ENCODE data around the gene LBX1.

LBX1 gene

GRCh38 chr10:101267776-101268175 is 38.5 kb upstream of the LBX1 start:
- no peak for DNase-seq (ENCODE audit: extremely low spot score)
- ChIA-PET POLR2A (interaction anchor here (1.3 to 1.8 kb wide), 2 partner anchors 20 to 25 kb away, joined by 3 to 6 read pairs; no protein-coding TSS in a partner anchor), CTCF (no interaction called here)
- TF ChIP-seq CTBP1 (IDR thresholded peaks at IDR 0.05; ENCODE audit: borderline replicate concordance) (no peak), NFRKB (IDR thresholded peaks at IDR 0.05) (no peak), ZNF384 (IDR thresholded peaks at IDR 0.05) (no peak), FOXK2 (IDR thresholded peaks at IDR 0.05) (no peak), LEF1 (IDR thresholded peaks at IDR 0.05; ENCODE audit: borderline replicate concordance) (no peak), ARNT (IDR thresholded peaks at IDR 0.05) (no peak), TARDBP (IDR thresholded peaks at IDR 0.05) (no peak), FOXA1 (IDR thresholded peaks at IDR 0.05) (no peak), FOXM1 (IDR thresholded peaks at IDR 0.05; ENCODE audit: borderline replicate concordance) (no peak), SP1 (IDR thresholded peaks at IDR 0.05) (no peak)

DNA sequence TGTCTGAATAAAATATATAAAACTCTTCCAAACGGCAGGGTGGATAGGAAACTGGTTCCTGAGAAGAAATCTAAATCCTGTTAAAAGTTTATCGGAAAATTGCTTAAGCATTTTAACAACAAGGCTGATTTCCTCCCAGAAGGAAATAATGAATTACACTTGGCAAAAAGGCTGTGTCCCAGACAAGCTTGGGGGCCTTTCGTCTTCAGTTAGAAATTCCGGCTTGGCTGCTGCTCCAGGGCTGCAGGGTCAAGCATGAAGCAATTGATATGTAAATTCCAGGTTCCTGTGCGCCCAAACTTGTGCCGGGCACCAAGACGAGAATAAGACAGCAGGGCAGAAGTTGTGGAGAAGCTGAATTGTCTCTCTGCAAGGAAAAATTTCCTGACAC is 38.0 kb upstream of the LBX1 start:
- POLR2A ChIA-PET = interaction anchor here (1.3 to 1.8 kb wide), 2 partner anchors 20 to 25 kb away, joined by 3 to 6 read pairs; no protein-coding TSS in a partner anchor
- DNase-seq (ENCODE audit: extremely low spot score) = no peak
- CTCF ChIA-PET = interaction anchor here (0.7 to 1.3 kb wide), 3 partner anchors 9 to 38 kb away, joined by 3 to 5 read pairs (median 3); partner anchors contain the start of gene LBX1
- TF ChIP-seq HDGF (IDR thresholded peaks at IDR 0.05; ENCODE audit: borderline replicate concordance) = no peak

DNA sequence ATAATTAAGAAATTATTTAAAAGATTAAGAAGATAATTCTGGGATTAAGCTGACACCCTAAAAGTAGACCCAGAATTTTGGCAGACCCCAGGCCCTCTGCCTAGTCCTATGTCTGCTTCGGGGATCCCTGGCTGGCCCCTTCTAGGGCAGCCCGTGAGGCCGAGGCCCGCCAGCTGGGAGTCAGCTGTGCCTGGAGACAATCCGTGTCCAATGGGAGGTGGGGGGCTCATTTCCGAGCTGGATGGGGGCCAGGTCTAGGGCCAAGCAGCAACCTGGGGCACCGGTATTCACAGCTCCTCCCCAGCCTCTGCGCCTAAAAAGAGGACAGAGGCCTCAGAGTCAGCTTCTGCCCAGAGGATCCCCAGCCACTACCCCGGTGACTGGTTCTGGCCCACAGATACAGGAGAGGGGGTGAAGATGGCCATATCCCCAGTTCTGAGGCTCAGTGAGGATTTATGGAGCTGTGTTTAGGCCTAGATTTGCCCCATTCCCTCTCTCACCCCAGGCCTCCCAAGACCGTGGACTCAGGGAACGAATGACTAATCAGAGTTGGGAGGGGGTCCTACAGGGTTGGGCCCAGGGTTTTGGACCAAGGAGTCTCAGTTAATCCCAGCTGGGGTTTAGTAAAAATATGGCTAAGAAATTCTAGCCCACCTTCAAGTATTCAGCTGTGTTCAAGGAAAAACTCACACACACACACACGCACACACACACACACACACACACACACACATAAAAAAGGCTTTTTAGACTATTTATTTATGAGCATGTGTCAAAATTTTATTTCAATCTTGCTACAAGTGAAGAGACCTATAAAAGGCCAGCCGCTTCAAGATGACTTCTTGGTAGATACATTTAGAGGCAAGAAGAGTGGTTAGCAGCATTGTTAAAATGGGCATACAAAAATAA is 37.4 kb upstream of the LBX1 start:
- DNase-seq (ENCODE audit: extremely low spot score) = no peak
- TF ChIP-seq SP1 (IDR thresholded peaks at IDR 0.05) = no peak
- TF ChIP-seq ARNT (IDR thresholded peaks at IDR 0.05) = no peak
- POLR2A ChIA-PET = interaction anchor here (1.3 to 1.8 kb wide), 2 partner anchors 26 to 37 kb away, joined by 5 to 6 read pairs; partner anchors contain the start of gene LBX1
- CTCF ChIA-PET = interaction anchor here (0.6 to 1.5 kb wide), 7 partner anchors 9 to 201 kb away, joined by 3 to 6 read pairs (median 3); partner anchors contain the start of gene LBX1

- DNase-seq (ENCODE audit: extremely low spot score) = no peak
- no peak for TF ChIP-seq HDGF (IDR thresholded peaks at IDR 0.05; ENCODE audit: borderline replicate concordance)
- TF ChIP-seq ELF4 (IDR thresholded peaks at IDR 0.05) = no peak
- TF ChIP-seq SUZ12 (IDR thresholded peaks at IDR 0.05) = no peak
- TF ChIP-seq NFRKB (IDR thresholded peaks at IDR 0.05) = no peak
- TF ChIP-seq L3MBTL2 (conservative IDR thresholded peaks at IDR 0.05) = no peak
- TF ChIP-seq SP1 (IDR thresholded peaks at IDR 0.05) = no peak
- no peak for TF ChIP-seq LEF1 (IDR thresholded peaks at IDR 0.05; ENCODE audit: borderline replicate concordance)
- no peak for TF ChIP-seq ZNF384 (IDR thresholded peaks at IDR 0.05)
- no peak for TF ChIP-seq BHLHE40 (IDR thresholded peaks at IDR 0.05; ENCODE audit: borderline replicate concordance)
- no peak for TF ChIP-seq TARDBP (IDR thresholded peaks at IDR 0.05)
- no peak for TF ChIP-seq CTBP1 (IDR thresholded peaks at IDR 0.05; ENCODE audit: borderline replicate concordance)
- no peak for TF ChIP-seq FOXK2 (IDR thresholded peaks at IDR 0.05)
- TF ChIP-seq FOXM1 (IDR thresholded peaks at IDR 0.05; ENCODE audit: borderline replicate concordance) = no peak
- TF ChIP-seq PKNOX1 (IDR thresholded peaks at IDR 0.05) = no peak
- no peak for TF ChIP-seq ARNT (IDR thresholded peaks at IDR 0.05)
- no peak for TF ChIP-seq FOXA1 (IDR thresholded peaks at IDR 0.05)
- ChIA-PET CTCF (interaction anchor here (0.9 to 2.4 kb wide), 5 partner anchors 10 to 181 kb away, joined by 5 to 12 read pairs (median 6); no protein-coding TSS in a partner anchor), POLR2A (interaction anchor here (0.8 to 1.5 kb wide), 6 partner anchors 9 to 121 kb away, joined by 3 to 4 read pairs (median 3); partner anchors contain the start of gene BTRC)
These were observed 34.0 kb upstream of the LBX1 start for GRCh38 chr10:101263150-101263752.

DNA sequence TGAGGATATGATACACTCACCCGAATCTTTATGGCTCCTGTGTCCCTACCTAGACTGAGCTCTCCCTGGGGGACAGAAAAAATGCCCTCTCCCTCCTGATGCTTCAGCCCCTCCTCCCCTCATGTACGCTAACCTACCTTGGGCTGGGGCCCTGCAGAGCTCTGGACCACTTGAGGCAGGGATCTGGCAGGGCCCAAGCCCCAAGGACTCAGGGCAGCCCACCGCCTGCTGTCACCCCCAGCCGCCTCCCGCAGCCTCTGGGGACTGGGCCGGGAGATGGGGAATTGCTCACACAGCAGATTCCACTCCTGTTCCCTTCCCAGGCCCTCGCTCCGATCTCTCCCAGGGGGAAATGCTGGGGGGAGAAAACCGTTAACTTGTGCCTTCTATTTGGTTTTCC is 32.9 kb upstream of the LBX1 start:
- ChIA-PET POLR2A (interaction anchor here (0.9 kb wide), 2 partner anchors 33 to 48 kb away, joined by 3 read pairs; partner anchors contain the start of gene LBX1), CTCF (interaction anchor here (1.1 kb wide), 2 partner anchors 14 to 309 kb away, joined by 3 to 7 read pairs; no protein-coding TSS in a partner anchor)
- DNase-seq (ENCODE audit: extremely low spot score) = no peak
- TF ChIP-seq ELF4 (IDR thresholded peaks at IDR 0.05) = no peak

DNA sequence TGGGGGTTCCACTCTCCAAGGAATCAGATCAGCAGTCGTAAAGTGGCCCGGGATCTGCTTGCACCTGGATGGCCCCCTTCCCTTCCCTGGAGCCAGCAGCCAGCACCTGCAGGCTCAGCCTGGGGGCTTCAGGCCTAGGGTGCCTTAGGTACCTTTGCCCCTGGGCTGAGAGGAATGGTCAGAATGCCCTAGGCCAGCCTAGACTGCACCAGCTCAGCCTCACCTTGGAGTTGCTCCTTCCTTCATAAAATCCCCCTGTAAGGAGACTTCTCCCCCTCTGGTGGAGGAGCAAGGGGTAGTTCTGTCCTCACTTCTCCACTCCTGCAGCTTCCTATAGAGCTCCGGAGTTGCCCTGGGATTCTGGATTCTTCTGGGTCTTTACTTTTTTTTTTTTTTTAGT is 32.4 kb upstream of the LBX1 start:
- CTCF ChIA-PET = interaction anchor here (1.1 to 1.6 kb wide), 3 partner anchors 11 to 309 kb away, joined by 3 to 7 read pairs (median 3); no protein-coding TSS in a partner anchor
- no peak for DNase-seq (ENCODE audit: extremely low spot score)
- POLR2A ChIA-PET = interaction anchor here (0.9 kb wide), 2 partner anchors 32 to 48 kb away, joined by 3 read pairs; partner anchors contain the start of gene LBX1
- TF ChIP-seq NFRKB (IDR thresholded peaks at IDR 0.05) = no peak
- TF ChIP-seq ARNT (IDR thresholded peaks at IDR 0.05) = no peak
- TF ChIP-seq FOXM1 (IDR thresholded peaks at IDR 0.05; ENCODE audit: borderline replicate concordance) = no peak
- TF ChIP-seq FOXA1 (IDR thresholded peaks at IDR 0.05) = no peak
- no peak for TF ChIP-seq FOXK2 (IDR thresholded peaks at IDR 0.05)
- no peak for TF ChIP-seq TARDBP (IDR thresholded peaks at IDR 0.05)
- TF ChIP-seq PKNOX1 (IDR thresholded peaks at IDR 0.05) = no peak
- no peak for TF ChIP-seq ZNF384 (IDR thresholded peaks at IDR 0.05)
- no peak for TF ChIP-seq SUZ12 (IDR thresholded peaks at IDR 0.05)
